Activated gamma-delta T cell (primary cell): ENCODE data around the gene DDN.

Source experiments
- DNase-seq: peaks from one replicate; lab custom pipeline; 2025; lab: John Stamatoyannopoulos, UW

Gene DDN

GRCh38 chr12:49031573-49032161 lies 32.5 kb upstream of the DDN start:
- no peak for DNase-seq

GRCh38 chr12:49030714-49031572 lies 31.8 kb upstream of the DDN start:
- no peak for DNase-seq

- DNase-seq, result no peak
These were observed 30.9 kb upstream of the DDN start for GRCh38 chr12:49030119-49030518.

GRCh38 chr12:49028666-49029275 lies 29.6 kb upstream of the DDN start:
- DNase-seq, result no peak

- DNase-seq, result no peak
These were observed 28.8 kb upstream of the DDN start for GRCh38 chr12:49027846-49028555.

GRCh38 chr12:49026678-49027480 lies 27.7 kb upstream of the DDN start:
- DNase-seq, result no peak

- DNase-seq, result no peak
These were observed 26.9 kb upstream of the DDN start for GRCh38 chr12:49026101-49026500.

GRCh38 chr12:49025463-49025862 lies 26.3 kb upstream of the DDN start:
- no peak for DNase-seq

- no peak for DNase-seq
These were observed 25.4 kb upstream of the DDN start for GRCh38 chr12:49024543-49024942.

- DNase-seq, result no peak
These were observed 24.6 kb upstream of the DDN start for GRCh38 chr12:49023812-49024211.

- no peak for DNase-seq
These were observed 23.5 kb upstream of the DDN start for GRCh38 chr12:49022558-49023178.

GRCh38 chr12:49021292-49021915 lies 22.2 kb upstream of the DDN start:
- no peak for DNase-seq

GRCh38 chr12:49020441-49020840 lies 21.3 kb upstream of the DDN start:
- DNase-seq, result no peak

GRCh38 chr12:49019443-49020324 lies 20.5 kb upstream of the DDN start:
- DNase-seq, result no peak

- no peak for DNase-seq
These were observed 19.9 kb upstream of the DDN start for GRCh38 chr12:49019120-49019430.

- peak; percentile 96 for DNase-seq
These were observed 19.3 kb upstream of the DDN start, which contains the start of gene PRKAG1 for GRCh38 chr12:49018261-49019119. TSS of gene PRKAG1 (minus strand) at chr12:49018776. CDS start at chr12:49018740, 36 bp downstream.

GRCh38 chr12:49017891-49018260 lies 18.7 kb upstream of the DDN start:
- no peak for DNase-seq

GRCh38 chr12:49015196-49015595 lies 16.0 kb upstream of the DDN start:
- no peak for DNase-seq

GRCh38 chr12:49014547-49014946 lies 15.4 kb upstream of the DDN start:
- DNase-seq, result no peak
